ENCODE results near the gene DNAL1. TPM values are rescaled to one million over a fixed set of nuclear protein-coding genes. Genes with fewer than 3 reads are reported as not detected.

Gene DNAL1
- total RNA-seq, 1 donor from 2014 or later: 13.1 TPM

DNA sequence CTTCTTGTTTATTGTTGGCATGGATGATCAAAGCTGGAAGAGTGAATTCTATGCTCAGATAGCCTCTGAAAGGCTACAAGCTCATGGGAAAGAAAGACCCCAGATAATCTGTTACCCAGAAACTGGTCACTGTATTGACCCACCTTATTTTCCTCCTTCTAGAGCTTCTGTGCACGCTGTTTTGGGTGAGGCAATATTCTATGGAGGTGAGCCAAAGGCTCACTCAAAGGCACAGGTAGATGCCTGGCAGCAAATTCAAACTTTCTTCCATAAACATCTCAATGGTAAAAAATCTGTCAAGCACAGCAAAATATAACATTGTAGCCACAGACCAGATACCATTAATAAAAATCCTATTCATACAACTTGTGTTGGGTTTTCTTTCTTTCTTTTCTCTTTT lies 25.3 kb upstream of the DNAL1 start:
- Mint-ChIP-seq H3K27ac (ENCODE audit: unreplicated experiment) (no peak overlapping the region), H3K27me3 (ENCODE audit: unreplicated experiment) (no peaks in the 10 kb centered on the region), H3K4me3 (ENCODE audit: unreplicated experiment) (no peak overlapping the region), H3K4me1 (ENCODE audit: unreplicated experiment) (no peaks in the 10 kb centered on the region), H3K9me3 (ENCODE audit: unreplicated experiment) (no peaks in the 10 kb centered on the region), H3K36me3 (ENCODE audit: low read depth, unreplicated experiment) (peaks cover 3% of the 10 kb centered on the region)
- DNase-seq (ENCODE audit: low spot score): no peak
- TF ChIP-seq CTCF (IDR thresholded peaks at IDR 0.05; ENCODE audit: unreplicated experiment): no peak

- Mint-ChIP-seq H3K27me3 (ENCODE audit: unreplicated experiment) (no peaks in the 10 kb centered on the region), H3K4me1 (ENCODE audit: unreplicated experiment) (no peaks in the 10 kb centered on the region), H3K9me3 (ENCODE audit: unreplicated experiment) (no peaks in the 10 kb centered on the region), H3K4me3 (ENCODE audit: unreplicated experiment) (no peak overlapping the region), H3K36me3 (ENCODE audit: low read depth, unreplicated experiment) (peaks cover 3% of the 10 kb centered on the region), H3K27ac (ENCODE audit: unreplicated experiment) (no peak overlapping the region)
- no peak for DNase-seq (ENCODE audit: low spot score)
- TF ChIP-seq CTCF (IDR thresholded peaks at IDR 0.05; ENCODE audit: unreplicated experiment): no peak
Observed at GRCh38 chr14:73620268-73620667, 24.5 kb upstream of the DNAL1 start.

DNA sequence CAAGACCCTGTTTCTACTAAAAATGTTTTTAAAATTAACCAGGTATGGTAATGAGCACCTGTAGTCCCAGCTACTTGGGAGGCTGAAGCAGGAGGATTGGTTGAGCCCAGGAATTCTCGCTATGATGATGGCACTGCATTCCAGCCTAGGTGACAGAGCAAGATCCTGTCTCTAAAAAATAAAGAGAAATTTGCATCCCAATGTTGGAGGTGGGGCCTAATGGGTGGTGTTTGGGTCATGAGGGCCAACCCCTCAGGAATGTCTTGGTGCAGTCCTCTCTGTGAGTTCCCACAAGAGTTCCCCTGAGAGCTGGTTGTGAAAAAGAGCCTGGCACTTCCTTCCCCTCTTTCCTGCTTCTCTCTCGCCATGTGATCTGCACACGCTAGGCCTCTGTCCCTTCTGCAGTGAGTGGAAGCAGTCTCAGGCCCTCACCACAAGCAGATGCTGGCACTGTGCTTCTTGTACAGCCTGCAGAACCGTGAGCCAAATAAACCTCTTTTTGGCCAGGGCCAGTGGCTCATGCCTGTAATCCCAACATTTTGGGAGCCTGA lies 21.2 kb upstream of the DNAL1 start:
- no peak overlapping the region for H3K4me3 Mint-ChIP-seq (ENCODE audit: unreplicated experiment)
- no peak for TF ChIP-seq CTCF (IDR thresholded peaks at IDR 0.05; ENCODE audit: unreplicated experiment)
- no peak overlapping the region for H3K27ac Mint-ChIP-seq (ENCODE audit: unreplicated experiment)
- no peaks in the 10 kb centered on the region for H3K4me1 Mint-ChIP-seq (ENCODE audit: unreplicated experiment)
- peaks cover 3% of the 10 kb centered on the region for H3K36me3 Mint-ChIP-seq (ENCODE audit: low read depth, unreplicated experiment)
- H3K9me3 Mint-ChIP-seq (ENCODE audit: unreplicated experiment): no peaks in the 10 kb centered on the region
- H3K27me3 Mint-ChIP-seq (ENCODE audit: unreplicated experiment): no peaks in the 10 kb centered on the region
- DNase-seq (ENCODE audit: low spot score): no peak

DNA sequence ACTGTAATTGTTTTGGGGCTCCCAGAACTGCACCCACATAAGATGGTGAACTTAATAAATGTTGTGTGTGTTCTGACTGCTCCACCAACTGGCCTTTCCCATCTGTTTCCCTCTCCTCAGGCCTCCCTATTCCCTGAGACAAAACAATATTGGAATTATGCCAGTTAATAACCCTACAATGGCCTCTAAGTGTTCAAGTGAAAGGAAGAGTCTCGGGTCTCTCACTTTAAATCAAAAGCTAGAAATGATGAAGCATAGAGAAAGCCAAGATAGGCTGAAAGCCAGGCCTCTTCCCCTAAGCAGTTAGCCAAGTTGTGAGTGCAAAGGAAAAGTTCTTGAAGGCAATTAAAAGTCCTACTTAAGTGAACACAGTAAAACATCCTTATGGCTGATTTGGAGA lies 19.1 kb upstream of the DNAL1 start:
- no peak overlapping the region for H3K4me3 Mint-ChIP-seq (ENCODE audit: unreplicated experiment)
- no peaks in the 10 kb centered on the region for H3K9me3 Mint-ChIP-seq (ENCODE audit: unreplicated experiment)
- peaks cover 1% of the 10 kb centered on the region for H3K27me3 Mint-ChIP-seq (ENCODE audit: unreplicated experiment)
- DNase-seq (ENCODE audit: low spot score): no peak
- peaks cover 3% of the 10 kb centered on the region for H3K36me3 Mint-ChIP-seq (ENCODE audit: low read depth, unreplicated experiment)
- H3K27ac Mint-ChIP-seq (ENCODE audit: unreplicated experiment): no peak overlapping the region
- no peak for TF ChIP-seq CTCF (IDR thresholded peaks at IDR 0.05; ENCODE audit: unreplicated experiment)
- no peaks in the 10 kb centered on the region for H3K4me1 Mint-ChIP-seq (ENCODE audit: unreplicated experiment)

- DNase-seq (ENCODE audit: low spot score): no peak
- no peaks in the 10 kb centered on the region for H3K9me3 Mint-ChIP-seq (ENCODE audit: unreplicated experiment)
- H3K4me3 Mint-ChIP-seq (ENCODE audit: unreplicated experiment): no peak overlapping the region
- no peaks in the 10 kb centered on the region for H3K4me1 Mint-ChIP-seq (ENCODE audit: unreplicated experiment)
- H3K27me3 Mint-ChIP-seq (ENCODE audit: unreplicated experiment): peaks cover 1% of the 10 kb centered on the region
- peaks cover 3% of the 10 kb centered on the region for H3K36me3 Mint-ChIP-seq (ENCODE audit: low read depth, unreplicated experiment)
- TF ChIP-seq CTCF (IDR thresholded peaks at IDR 0.05; ENCODE audit: unreplicated experiment): no peak
- no peak overlapping the region for H3K27ac Mint-ChIP-seq (ENCODE audit: unreplicated experiment)
Observed at GRCh38 chr14:73627151-73627558, 17.6 kb upstream of the DNAL1 start.

All from endothelial cell (in vitro differentiated cells).